K562 (cell line): Measurements from ENCODE around the gene IFFO2. TPM values are rescaled to one million over a fixed set of nuclear protein-coding genes. Genes with fewer than 3 reads are reported as not detected.

Experiments used
- AFF1 ChIP-seq, 2 experiments: fragments of 450-650 bp; IDR thresholded peaks; 2 replicates each; pipeline ENCODE4 v1.6.1; 2018; ENCODE audit warnings: mild to moderate bottlenecking in 2 of 2, low read depth in 1 of 2; ENCODE audit not compliant: partially characterized antibody in 2 of 2
- ATF3 ChIP-seq, 2 experiments: fragments of 450-650 bp in 1 of 2; sonication (generic) in 1 of 2; formaldehyde crosslinking in 1 of 2; IDR thresholded peaks in 1 of 2; conservative IDR thresholded peaks in 1 of 2; 2 replicates each; pipeline versions ENCODE4 v1.6.1 to v1.8.1; 2016 to 2023; ENCODE audit warnings: mild to moderate bottlenecking in 2 of 2, moderate library complexity in 2 of 2, inconsistent platforms in 1 of 2, missing genetic modification reagents in 1 of 2
- CBX5 ChIP-seq: IDR thresholded peaks from 2 replicates; pipeline ENCODE4 v1.6.1; 2014; ENCODE audit warnings: low read depth, borderline replicate concordance
- CREM ChIP-seq: IDR thresholded peaks from 2 replicates; pipeline ENCODE4 v1.6.1; 2014; ENCODE audit warnings: antibody characterized with exemption, low read depth
- E2F4 ChIP-seq: sonication (generic); formaldehyde crosslinking; IDR thresholded peaks from 2 replicates; pipeline ENCODE4 v1.8.0; 2022; ENCODE audit warnings: mild to moderate bottlenecking, low read depth, missing genetic modification reagents
- ERF ChIP-seq: fragments of 450-650 bp; formaldehyde crosslinking; IDR thresholded peaks from 2 replicates; pipeline ENCODE4 v1.4.0; 2020; ENCODE audit warnings: mild to moderate bottlenecking, mixed read lengths
- FOXA3 ChIP-seq, 2 experiments: fragments of 450-650 bp in 1 of 2; sonication (generic) in 1 of 2; formaldehyde crosslinking; IDR thresholded peaks in 1 of 2; conservative IDR thresholded peaks in 1 of 2; 2 replicates each; pipeline versions ENCODE4 v1.4.0 to v1.8.0; 2020 to 2022; ENCODE audit warnings: mild to moderate bottlenecking in 2 of 2, missing genetic modification reagents in 1 of 2
- L3MBTL2 ChIP-seq: fragments of 450-650 bp; IDR thresholded peaks from 2 replicates; pipeline ENCODE4 v1.6.1; 2016; ENCODE audit warnings: mild to moderate bottlenecking, moderate library complexity
- LARP7 ChIP-seq: fragments of 450-650 bp; IDR thresholded peaks from 2 replicates; pipeline ENCODE4 v1.6.1; 2016
- POLR2AphosphoS2 ChIP-seq: IDR thresholded peaks from 2 replicates; pipeline ENCODE4 v1.6.1; 2012; ENCODE audit warnings: low read length, improper control_type of control experiment
- RBFOX2 ChIP-seq: fragments of 200-400 bp; formaldehyde crosslinking; IDR thresholded peaks from 2 replicates; pipeline ENCODE4 v1.6.1; 2017; ENCODE audit warnings: low read depth, mild to moderate bottlenecking, low read length, moderate library complexity
- SREBF2 ChIP-seq: sonication (generic); formaldehyde crosslinking; IDR thresholded peaks from 2 replicates; pipeline ENCODE4 v1.4.0; 2020; ENCODE audit warnings: mild to moderate bottlenecking, missing genetic modification reagents
- TOE1 ChIP-seq, 2 experiments: fragments of 450-650 bp in 1 of 2; sonication (generic) in 1 of 2; formaldehyde crosslinking in 1 of 2; IDR thresholded peaks; 2 replicates each; pipeline versions ENCODE4 v1.7.1 to v1.8.0; 2016 to 2022; ENCODE audit warnings: borderline replicate concordance in 2 of 2, mild to moderate bottlenecking in 2 of 2, antibody characterized with exemption in 1 of 2, inconsistent platforms in 1 of 2, low read depth in 1 of 2, missing genetic modification reagents in 1 of 2, moderate library complexity in 1 of 2
- ZBTB11 ChIP-seq, 3 experiments: fragments of 200-800 bp in 1 of 3; fragments of 250-450 bp in 1 of 3; fragments of 450-650 bp in 1 of 3; sonication (Bioruptor Pico) in 1 of 3; sonication (Bioruptor generic) in 1 of 3; formaldehyde crosslinking in 1 of 3; IDR thresholded peaks; 2 replicates each; pipeline versions ENCODE4 v1.6.1 to v1.8.0; 2016 to 2022; ENCODE audit warnings: mild to moderate bottlenecking in 2 of 3, missing genetic modification characterization in 2 of 3, missing compliant biosample characterization in 1 of 3, moderate library complexity in 1 of 3
- polyA plus RNA-seq, 8 experiments: library from polyadenylated mRNA; depleted of rRNA in 4 of 8; stranded (reverse) in 5 of 8; unstranded in 3 of 8; fragments of >200 nt; fragmentation: Nextera tagmentation in 2 of 8; fragmentation: Illumina TruSeq in 1 of 8; extraction: Ambion mirVana in 2 of 8; extraction: Trizol in 1 of 8; gene quantifications; 2 replicates each; pipeline versions ENCODE4 v1.2.1 to v1.2.3, GENCODE V29; 2011 to 2014; ENCODE audit warnings: inconsistent platforms in 1 of 8, missing spikeins in 1 of 8
- total RNA-seq, 7 experiments: library from RNA; depleted of rRNA in 6 of 7; stranded (reverse); fragments of >200 nt in 6 of 7; fragmentation: Illumina TruSeq in 2 of 7; extraction: Trizol in 2 of 7; gene quantifications; 2 replicates each; pipeline versions ENCODE4 v1.2.1 to v1.2.3, GENCODE V29; 2011 to 2021; ENCODE audit warnings: low replicate concordance in 1 of 7

The IFFO2 gene
- total and polyA plus RNA-seq, 9 of the 15 experiments (the other 6 are each of a cell fraction or from before 2014, with no cell fraction given), result 0.15 to 1.0 (median 0.44) TPM; not detected in 2

GRCh38 chr1:18902523-18903290 lies 53.8 kb downstream of the IFFO2 start, which contains the start of gene ALDH4A1 (continued):
- TF ChIP-seq CREM, result no peak; the same call in none of the 2 replicates
- TF ChIP-seq ERF (CRISPR knock-in tag), result peak; percentile 12; the same call in 1 of the 2 replicates
- peak in 1 of 3 experiments; percentile 41; a peak in 1 of 6 replicates for TF ChIP-seq ZBTB11 (CRISPR knock-in tag; IDR thresholded peaks at IDR 0.05)
- TF ChIP-seq SREBF2 (CRISPR knock-in tag), result no peak
- TF ChIP-seq ATF3 (IDR thresholded peaks at IDR 0.05), result peak; percentile 68
- peak; percentile 34; the same call in 1 of the 2 replicates for TF ChIP-seq ATF3 (CRISPR knock-in tag; conservative IDR thresholded peaks at IDR 0.05)
- no peak for TF ChIP-seq CBX5
- TF ChIP-seq E2F4 (CRISPR knock-in tag), result 0 out of 2 replicates have a peak, but pooled peaks have one; percentile 15
- TF ChIP-seq RBFOX2, result peak; percentile 95
- TF ChIP-seq LARP7, result no peak
- TF ChIP-seq AFF1 (IDR thresholded peaks at IDR 0.05; ENCODE audit: low read depth in 1 of 2, partially characterized antibody in 2 of 2), result peak in 1 of 2 experiments; percentile 80
- peak; percentile 99 for TF ChIP-seq L3MBTL2
- TF ChIP-seq POLR2AphosphoS2, result no peak
- TF ChIP-seq FOXA3 (CRISPR knock-in tag; conservative IDR thresholded peaks at IDR 0.05 in 1 of 2, IDR thresholded peaks at IDR 0.05 in 1 of 2), result peak in 1 of 2 experiments; percentile 76; a peak in 1 of 4 replicates
- peak; percentile 98 for TF ChIP-seq TOE1 (IDR thresholded peaks at IDR 0.05; ENCODE audit: borderline replicate concordance)
- TF ChIP-seq TOE1 (CRISPR knock-in tag; IDR thresholded peaks at IDR 0.05; ENCODE audit: borderline replicate concordance, low read depth), result no peak
